NCI-H146 treated with DMSO at 0.1 percent for 48 hours (cell line): ENCODE results near the gene MYLIP.

Experiments used
- DNase-seq: peaks from one replicate; lab custom pipeline; 2025; ENCODE audit not compliant: unreplicated experiment; lab: John Stamatoyannopoulos, UW

The MYLIP gene

DNA sequence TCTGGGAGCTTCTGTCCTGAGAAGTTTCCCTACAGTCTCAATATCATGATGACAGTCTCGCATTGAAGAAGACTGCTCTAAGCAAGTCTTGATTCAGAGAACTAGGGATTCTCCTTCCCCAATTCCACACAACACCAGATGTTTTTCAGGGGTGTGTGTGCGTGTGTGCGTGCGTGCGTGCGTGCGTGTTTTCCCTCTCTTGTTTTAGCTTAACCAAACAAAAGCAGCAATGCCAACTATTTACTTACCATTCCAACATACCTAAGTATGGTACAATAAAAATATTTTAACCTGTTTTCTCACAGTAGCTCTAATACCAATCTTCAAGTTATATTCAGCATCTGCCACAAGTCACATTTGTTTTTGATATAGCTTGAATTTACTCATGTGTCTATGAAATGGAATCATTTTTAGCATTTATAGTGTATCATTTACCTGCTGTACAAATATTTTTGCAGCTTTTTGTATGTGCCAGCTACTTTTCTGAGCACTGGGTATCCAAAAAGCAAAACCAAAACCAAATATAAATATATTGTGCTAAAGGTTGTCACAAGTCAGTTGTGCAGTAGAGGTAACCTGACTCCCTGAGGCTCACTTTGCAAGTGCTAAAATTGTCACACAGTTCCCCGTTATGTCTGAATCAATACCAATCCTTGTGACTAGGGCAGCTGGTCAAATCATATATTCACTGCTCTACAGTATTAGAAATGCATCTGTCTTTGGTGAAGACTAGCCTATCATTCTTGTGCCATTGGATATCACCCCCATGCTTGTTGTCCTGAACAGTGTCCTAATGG, 21.7 kb upstream of the MYLIP start:
- peak; percentile 9 for DNase-seq

DNA sequence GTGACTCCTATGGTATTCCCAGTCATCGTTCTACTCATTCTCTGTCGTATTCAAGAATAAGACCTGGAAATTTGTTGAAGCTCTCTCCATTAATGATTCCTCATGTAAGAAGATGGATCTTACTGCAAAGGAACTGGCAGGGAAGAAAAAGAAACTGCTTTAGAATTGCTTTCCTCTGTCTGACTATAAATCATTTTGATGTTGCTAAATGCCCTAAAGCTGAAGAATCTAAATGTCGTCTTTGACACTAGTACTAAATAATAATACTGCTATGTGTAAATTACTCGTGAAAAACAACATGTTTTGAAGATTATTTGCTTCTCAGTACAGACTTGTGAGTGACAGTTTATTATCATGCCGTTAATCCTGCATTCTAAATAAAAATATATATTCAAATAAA, 20.5 kb upstream of the MYLIP start:
- DNase-seq, result no peak

DNA sequence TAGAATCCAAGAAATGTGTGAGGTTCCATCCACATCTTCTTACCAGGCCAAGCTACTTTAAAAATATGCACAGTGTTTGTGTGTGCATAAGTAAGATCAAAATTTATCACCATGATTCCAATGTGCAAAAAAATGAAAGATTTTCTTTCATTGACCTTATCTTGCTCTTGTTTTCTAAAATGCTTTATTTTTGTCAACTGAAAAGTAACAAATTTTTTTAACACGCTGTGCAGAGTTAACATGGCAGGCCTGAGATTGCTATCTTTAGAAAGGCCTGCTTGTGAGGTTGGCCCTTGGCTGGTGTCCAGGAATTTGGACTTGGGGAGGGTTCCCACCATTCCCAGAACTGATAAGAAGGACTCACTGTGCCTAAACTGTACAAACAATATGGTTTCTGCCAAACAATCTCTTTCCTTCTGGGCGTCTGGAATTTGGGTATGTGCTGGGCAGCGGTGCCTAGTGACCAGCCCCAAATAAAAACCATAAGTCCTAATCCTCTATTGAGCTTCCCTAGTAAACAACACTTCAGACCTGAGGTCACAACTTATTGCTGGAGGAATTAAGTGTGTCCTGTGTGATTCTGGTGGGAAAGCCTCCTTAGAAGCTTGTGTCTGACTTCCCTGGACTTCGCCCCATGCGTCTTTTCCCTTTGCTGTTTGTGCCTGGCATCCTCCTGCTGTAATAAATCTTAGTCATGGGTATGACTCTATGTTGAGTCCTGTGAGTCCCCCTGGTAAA, 19.8 kb upstream of the MYLIP start:
- no peak for DNase-seq

DNA sequence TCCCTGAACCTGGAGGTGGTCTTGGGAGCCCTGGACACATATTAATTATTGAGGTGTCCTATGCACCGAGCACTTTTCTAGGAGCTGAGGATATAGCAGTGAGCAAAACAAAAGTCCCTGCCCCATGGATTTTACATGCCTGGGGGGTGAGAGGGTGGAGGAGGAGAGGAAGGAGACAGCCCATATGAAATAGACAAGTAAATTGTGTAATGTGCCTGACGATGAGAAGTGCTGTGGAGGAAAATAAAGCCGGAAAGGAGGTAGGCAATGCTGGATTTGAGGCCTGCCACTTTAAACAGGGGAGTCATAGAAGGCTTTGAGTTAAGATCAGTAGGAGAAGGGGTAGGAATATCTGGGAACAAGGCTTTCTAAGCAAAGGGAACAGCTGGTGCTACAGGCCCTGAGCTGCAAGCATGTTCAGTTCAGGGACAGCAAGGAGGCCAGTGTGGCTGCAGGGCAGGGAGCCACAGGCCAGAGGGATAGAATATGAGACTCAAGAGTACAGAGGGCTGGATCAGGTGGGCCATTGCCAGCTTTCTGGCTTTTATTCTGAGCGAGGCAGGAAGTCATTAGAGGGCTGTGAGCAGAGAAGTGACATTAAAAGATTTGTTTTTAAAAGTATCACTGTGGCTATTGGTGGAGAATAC, 19.1 kb upstream of the MYLIP start:
- DNase-seq, result no peak

DNA sequence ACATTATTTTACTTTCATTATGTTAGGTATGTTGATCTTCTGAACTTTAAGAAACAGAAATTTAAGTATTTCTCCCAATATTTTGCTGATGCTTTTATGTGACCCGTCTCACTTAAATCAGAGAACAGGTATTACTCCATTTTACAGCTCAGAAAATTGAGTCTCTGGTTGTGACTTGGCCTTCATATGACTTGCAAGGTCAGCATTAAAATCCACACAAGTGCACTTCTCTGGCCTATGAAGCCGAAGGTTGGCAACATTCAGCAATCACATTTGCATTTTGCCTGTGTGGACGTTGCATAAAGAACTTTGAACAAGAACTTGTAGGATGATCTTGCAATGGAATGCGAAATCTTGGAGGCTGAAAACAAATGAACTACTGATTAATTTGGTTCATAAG, 10.1 kb upstream of the MYLIP start:
- no peak for DNase-seq

DNA sequence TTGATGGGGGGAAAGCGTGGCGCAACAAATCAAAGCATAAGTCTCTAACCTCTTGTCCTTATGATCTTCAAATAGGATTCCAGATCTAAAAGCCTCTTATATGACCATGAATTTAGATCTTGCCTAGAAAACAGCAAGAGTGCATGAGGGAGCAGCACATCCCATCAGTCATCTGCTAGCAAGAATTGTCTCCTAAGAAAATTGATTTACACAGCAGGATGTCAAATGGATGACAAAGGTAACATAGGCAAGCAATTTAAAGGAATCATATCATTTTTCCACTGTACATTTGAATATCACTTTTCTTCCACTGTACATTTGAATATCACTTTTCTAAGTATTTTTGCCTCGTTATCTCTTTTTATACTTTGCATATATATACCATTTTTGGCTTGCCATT, 7.5 kb upstream of the MYLIP start:
- DNase-seq, result peak; percentile 27

DNA sequence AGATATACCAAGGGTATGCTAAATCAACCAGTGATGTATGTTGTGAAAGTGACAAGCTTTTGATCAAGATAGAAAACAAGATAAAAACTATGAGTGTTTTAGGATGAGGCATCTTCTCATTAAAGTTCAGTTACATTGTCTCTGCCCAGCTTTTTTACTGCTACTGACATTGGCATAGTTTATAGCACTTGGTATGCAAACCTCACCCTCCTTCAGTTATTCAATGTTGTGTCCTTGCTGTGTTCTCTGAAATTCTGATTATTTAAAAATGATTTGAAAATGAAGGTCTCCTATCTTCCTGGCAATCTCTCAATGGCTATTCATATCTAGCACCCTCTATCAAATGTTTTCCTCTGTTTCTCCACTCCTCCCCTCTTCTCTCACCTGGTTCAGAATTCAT, 6.7 kb upstream of the MYLIP start:
- DNase-seq, result no peak

DNA sequence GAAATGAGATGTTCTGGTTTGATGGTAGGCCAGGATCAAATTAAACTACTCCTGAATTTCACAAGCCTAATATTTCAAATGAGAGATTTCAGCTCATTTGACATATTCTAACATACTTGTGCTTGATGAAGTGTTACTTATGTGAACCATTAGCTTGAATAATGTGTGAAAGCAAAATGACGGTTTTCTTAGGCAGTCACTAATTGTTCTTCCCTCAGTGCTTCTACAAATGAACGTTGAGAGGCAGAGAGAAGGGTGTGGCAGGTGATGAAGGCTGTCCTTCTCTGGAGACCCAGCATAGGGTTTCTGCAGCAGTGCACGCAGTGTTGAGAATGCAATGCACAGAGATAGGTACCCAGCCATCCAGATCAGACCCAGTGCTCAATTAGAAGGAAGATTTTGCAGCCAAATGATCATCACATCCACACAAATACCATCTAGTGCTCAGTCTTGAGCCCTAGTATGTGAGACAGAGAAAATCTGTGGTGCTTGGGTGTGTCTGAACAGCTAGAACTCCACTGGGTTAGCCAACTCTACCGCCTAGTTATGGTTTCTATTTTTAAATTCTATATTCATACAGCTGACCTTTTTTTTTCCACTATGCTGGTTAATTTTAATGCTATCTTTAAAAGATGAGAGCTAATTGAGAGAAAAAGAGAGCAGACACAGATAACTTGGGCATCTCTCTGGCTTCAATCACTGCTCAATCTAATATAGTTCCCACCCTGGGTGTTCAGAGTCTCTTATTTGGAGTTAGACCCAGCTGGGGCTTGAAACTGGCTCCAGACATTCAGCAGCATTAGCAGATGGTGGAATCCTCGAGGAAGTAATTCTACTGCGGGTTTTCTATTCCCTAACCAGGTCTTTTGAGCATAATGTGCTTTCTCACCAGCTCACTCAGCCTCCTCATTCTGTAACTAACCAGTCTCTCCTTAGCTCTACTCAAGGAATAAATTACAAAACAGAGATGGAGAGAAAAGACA, 4.4 kb upstream of the MYLIP start:
- no peak for DNase-seq

DNA sequence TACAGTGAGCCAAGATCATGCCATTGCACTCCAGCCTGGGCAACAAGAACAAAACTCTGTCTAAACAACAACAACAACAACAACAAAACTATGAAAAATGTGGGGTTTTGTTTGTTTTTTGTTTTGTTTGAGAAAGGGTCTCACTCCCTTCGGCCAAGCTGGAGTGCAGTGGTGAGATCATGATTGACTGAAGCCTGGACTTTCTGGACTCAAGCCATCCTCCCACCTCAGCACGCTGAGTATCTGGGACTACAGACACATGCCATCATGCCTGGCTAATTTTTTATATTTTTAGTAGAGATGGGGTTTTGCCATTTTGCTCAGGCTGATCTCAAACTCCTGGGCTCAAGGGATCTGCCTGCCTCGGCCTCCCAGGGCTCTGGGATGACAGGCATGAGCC, 2.8 kb upstream of the MYLIP start:
- DNase-seq, result no peak

DNA sequence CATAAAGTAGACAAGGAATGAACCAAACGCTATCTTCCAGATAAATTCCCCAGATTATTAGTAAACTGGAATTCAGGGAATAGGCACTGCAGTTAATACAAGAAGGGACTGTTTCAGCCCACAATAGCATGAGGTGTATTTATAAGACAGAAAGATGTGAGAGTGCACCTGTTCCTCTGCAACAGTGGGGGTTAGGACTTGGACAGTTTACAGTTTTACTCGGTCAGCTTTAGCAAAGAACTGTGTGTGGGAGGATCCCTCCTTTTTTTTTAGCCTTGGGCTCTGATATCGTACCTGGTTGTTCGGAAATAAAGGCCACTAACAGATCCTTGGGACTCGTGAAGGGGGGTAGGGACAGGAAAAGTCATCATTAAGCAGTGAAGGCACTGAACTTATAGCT, 2.0 kb upstream of the MYLIP start:
- no peak for DNase-seq

DNA sequence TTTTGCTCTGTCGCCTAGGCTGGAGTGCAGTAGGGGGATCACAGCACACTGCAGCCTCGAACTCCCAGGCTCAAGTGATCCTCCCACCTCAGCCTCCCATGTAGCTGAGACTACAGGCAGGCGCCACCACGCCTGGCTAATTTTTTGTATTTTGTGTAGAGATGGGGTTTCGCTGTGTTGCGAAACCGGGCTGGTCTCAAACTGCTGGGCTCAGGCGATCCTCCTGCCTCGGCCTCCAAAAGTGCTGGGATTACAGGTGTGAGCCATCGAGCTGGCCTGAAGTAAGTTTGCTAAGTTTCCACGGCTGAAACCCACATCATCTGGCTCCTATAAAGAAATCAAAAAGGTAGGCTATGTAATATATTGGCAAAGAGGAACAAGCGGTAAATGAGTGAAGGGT, 1.4 kb upstream of the MYLIP start:
- no peak for DNase-seq

DNA sequence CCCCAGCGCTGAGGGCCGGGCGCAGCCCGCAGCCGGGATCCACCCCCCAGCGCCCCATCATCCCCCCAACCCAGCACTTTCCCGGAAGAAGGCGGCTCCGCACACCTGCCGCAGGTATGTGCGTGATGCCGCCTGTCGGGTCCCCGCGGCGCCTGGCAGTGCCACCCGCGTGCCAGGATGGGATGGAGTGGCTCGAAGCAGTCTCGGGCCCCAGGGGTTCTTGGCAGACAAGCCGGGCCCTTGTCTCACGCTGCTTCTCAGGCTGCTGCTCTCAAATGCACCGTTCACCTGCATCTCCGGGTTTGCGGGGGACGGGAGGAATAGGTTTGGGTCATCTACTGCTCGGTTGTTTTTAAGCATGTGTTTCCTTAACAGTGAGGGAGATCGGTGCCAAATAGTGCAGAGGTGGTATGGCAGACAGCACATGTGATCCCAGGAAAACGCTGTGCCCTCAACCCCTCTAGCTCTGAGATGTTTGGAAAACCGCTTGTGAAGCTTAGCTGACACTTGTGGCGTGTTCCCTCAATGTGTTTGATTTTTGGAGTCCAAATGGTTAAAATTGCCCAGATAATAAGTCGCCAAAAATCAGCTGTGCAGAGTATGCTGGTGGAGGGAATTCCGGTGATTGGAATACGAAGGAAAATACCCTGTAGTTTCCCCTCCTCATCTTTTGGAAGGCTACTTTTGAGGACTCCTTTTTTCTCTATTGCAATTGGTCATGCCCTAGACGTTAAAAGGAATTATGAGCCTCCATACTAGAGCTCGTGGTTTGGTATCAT, 926 bp downstream of the MYLIP start:
- peak; percentile 23 for DNase-seq

DNA sequence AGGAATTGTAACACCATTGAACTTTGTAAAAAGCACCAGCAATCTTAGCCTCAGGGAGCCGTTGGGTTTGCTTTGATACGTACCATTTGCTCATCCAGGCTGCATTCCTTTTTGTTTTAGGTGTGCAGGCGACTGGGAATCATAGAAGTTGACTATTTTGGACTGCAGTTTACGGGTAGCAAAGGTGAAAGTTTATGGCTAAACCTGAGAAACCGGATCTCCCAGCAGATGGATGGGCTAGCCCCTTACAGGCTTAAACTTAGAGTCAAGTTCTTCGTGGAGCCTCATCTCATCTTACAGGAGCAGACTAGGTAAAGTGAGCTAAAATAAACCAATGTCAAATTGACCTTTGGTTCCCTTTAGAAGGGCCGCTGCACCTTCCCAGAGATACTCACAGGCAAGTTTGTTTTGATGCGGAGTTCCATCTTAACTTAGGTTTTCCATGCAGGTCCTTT, 1.6 kb downstream of the MYLIP start:
- DNase-seq, result peak; percentile 36

DNA sequence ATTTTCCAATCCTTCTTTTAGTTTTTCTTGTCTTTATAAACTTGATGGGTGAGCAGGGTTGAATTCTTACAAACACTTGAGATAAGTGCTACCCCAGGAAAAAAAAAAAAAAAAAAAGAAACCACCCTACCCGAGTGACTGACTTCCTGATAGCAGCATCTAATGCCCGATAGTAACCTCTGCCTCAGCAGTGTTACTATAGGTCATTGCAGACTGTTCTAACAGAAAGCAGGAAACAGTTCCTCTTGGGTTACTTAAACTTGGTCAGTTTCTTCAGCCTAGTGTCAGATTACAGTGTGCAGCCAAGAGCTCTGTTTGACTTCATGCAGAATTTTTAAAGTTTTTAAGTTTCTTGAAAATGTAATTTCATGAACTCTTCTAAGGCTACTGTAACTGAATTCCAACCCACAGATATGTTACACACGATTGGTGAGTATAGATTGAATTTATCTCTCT, 2.1 kb downstream of the MYLIP start:
- peak; percentile 51 for DNase-seq

DNA sequence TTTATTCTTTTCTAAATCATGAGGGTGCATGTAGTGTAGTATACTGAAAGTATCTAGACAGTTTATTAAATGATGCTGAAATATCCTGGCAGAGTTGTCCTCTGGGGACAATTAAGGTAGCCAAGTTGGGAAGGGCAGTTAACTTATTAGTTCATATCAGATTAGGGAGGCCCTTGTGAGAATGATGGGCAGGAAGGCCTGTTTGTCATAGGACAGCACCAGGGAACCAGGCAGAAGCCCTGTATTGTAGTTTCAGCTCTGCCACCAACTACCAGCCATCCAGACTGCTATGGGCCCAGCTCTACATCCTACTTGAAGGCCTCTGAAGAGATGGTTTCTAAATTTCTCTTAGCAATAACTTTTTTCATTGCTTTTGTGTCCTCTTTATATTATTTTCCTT, 4.0 kb downstream of the MYLIP start:
- no peak for DNase-seq

DNA sequence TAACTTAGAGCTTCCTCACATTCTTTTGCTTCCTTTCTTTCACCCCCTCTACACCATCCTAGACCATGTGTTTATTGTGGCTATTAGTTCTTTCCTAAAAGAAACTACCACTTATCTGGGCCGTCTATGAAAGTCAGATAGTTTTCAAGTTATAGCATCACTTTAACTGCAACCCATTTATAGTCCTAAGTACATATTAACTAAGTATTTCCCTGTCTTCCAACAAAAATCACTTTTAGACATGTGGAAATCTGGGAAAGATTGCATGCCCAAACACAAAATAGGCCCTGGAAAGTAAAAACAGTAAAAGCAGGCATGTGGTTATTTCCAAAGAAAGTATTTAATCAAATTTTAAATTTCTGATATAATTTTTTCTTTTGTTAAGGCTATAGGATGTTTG, 5.5 kb downstream of the MYLIP start:
- no peak for DNase-seq

DNA sequence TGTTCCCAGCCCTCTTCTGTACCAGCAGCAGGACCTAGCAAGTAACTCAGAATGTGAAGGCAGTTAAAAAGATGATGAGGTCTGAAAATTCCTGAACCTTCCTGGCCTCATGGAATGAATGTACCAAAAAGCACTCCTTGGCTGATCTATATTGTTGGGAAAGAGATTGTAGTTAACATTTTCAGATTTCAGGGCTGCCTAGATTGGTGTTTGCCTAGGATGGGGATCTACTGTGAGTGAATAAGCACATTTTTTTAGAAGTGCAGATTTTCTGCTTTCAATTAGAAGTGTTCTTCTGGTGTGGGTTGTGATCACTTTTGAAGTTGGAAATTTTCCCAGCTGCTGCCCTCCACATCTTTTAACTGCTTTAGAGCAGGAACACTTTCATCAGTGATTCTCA, 6.2 kb downstream of the MYLIP start:
- no peak for DNase-seq

DNA sequence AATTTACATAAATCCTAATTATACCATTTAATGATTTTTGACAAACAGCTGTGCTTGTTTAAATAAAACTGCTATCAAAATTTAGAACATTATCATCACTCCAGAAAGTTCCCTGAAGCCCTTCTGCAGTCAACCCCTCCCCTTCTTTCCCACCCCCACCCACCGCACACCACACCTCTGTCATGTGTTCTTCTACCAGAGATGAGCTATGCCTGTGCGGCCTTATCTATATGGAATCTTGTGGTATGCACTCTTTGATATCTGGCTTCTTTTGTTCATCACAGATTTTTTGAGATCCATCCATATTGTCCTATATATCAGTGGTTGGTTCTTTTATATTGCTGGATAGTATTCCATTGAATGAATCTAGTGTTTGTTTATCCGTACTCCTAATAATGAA, 7.2 kb downstream of the MYLIP start:
- DNase-seq, result no peak

DNA sequence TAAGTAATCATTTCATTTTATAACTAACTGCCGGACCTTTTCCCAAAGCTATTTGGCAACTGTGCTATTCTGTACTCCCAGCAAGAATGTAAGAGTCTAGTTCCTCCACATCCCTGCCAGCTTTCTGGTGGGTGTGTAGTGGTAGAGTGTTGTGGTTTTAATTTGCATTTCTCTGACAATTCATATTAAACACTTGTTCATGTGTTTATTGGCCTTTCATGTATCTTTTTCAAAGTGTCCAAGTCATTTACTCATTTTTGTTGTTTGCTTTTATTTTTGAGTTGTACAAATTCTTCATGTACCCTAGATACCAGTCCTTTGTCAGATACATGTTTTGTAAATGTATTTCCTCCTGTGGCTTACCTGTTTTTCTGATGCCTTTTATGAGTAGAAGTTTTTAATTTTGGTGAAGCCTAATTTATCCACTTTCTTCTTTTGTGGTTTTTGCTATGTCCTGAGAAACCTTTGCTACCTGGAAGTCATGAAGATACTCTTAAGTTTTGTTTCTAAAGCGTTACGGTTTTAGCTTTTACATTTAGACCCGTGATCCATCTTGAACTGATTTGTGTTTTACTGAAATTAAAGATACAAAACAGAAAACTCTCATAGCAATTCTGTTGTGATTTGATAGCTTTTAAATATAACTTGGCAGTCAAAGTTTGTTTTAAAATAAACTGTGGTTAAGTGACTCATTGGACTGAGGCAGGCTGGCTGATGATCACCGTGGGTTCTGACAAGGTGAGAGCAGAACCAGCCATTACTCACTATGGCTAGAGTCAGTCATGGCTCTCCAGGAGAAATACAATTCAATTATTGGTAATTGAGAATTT, 8.0 kb downstream of the MYLIP start:
- DNase-seq, result no peak
